ENCODE measurements around the gene WNT6. TPM values are rescaled to one million over a fixed set of nuclear protein-coding genes. Genes with fewer than 3 reads are reported as not detected.

The WNT6 gene
- total RNA-seq, 3 donors from 2014 or later = 0.11 TPM; not detected in 2

Other genes with a start within 250 kb of the WNT6 start
- 10 to 100 TPM; 68.5 to 75.5 (median 70.5) TPM for gene ZNF142, start 200.2 kb upstream of the WNT6 start, total RNA-seq
- 100 to 1,000 TPM in 1 of 3 donors, 10 to 100 TPM in 2; 94.1 to 106 (median 97.4) TPM for gene BCS1L, start 200.1 kb upstream of the WNT6 start, total RNA-seq
- gene RNF25, start 187.8 kb upstream of the WNT6 start, total RNA-seq = 10 to 100 TPM; 25.6 to 34.6 (median 32.7) TPM
- 10 to 100 TPM; 15.7 to 18.3 (median 15.7) TPM for gene STK36, start 187.7 kb upstream of the WNT6 start, total RNA-seq
- 10 to 100 TPM; 44.2 to 53.0 (median 52.5) TPM for gene TTLL4, start 149.0 kb upstream of the WNT6 start, total RNA-seq
- gene CYP27A1, start 77.7 kb upstream of the WNT6 start, total RNA-seq = under 1 TPM; 0.14 to 0.26 (median 0.15) TPM
- not detected for gene PRKAG3, start 28.0 kb upstream of the WNT6 start, total RNA-seq
- 1 to 10 TPM; 1.4 to 2.7 (median 2.3) TPM for gene WNT10A, start 21.0 kb downstream of the WNT6 start, total RNA-seq
- gene CDK5R2, start 99.9 kb downstream of the WNT6 start, total RNA-seq = not detected
- gene FEV, start 125.4 kb downstream of the WNT6 start, total RNA-seq = not detected
- not detected for gene CRYBA2, start 133.6 kb downstream of the WNT6 start, total RNA-seq
- gene CFAP65, start 181.7 kb downstream of the WNT6 start, total RNA-seq = not detected
- gene IHH, start 201.1 kb downstream of the WNT6 start, total RNA-seq = under 1 TPM in 1 of 3 donors, not detected in 2; 0.28 TPM